AG04450 (cell line): Measurements from ENCODE around the gene ADARB2. TPM values are rescaled to one million over a fixed set of nuclear protein-coding genes. Genes with fewer than 3 reads are reported as not detected.

ENCODE experiments used
- CTCF ChIA-PET: fragments of 300-600, 350-600 bp; formaldehyde crosslinking; extraction: SDS; loops from one replicate; lab custom pipeline; 2022; ENCODE audit warnings: antibody characterized with exemption, inconsistent platforms; lab: Charles Lee
- POLR2A ChIA-PET: fragments of 350-600 bp; formaldehyde crosslinking; extraction: SDS; loops from one replicate; lab custom pipeline; 2021; ENCODE audit warnings: antibody characterized with exemption, inconsistent platforms; lab: Yijun Ruan, JAX
- DNase-seq: peaks from one replicate; pipeline ENCODE4 v3.0.0-alpha.2; 2011; ENCODE audit warnings: low read depth, low spot score
- H3K27ac ChIP-seq: one replicate; pipeline ENCODE4 v1.5.1; 2012; ENCODE audit warnings: low read depth, low read length, control low read depth
- H3K27me3 ChIP-seq: one replicate; pipeline ENCODE4 v1.6.0; 2012; ENCODE audit warnings: low read length; ENCODE audit not compliant: control insufficient read depth, insufficient read depth
- H3K4me3 ChIP-seq: 2 replicates; pipeline ENCODE4 v1.5.1; 2011; ENCODE audit warnings: mild to moderate bottlenecking, low read depth, low read length, control low read depth
- H3K9me3 ChIP-seq: 2 replicates; pipeline ENCODE4 v1.5.1; 2012; ENCODE audit warnings: low read length; ENCODE audit not compliant: control insufficient read depth, insufficient read depth
- polyA plus RNA-seq: library from polyadenylated mRNA; depleted of rRNA; stranded (reverse); fragments of >200 nt; gene quantifications from 2 replicates; pipeline ENCODE4 v1.2.3, GENCODE V29; 2011
- TF ChIP-seq, protein P1 (sequence below): IDR thresholded peaks from 2 replicates; pipeline ENCODE4 v1.5.1; 2011; ENCODE audit warnings: low read depth, low read length, control low read depth, inconsistent platforms

ADARB2 gene
- polyA plus RNA-seq, 1 experiment, result not detected

DNA sequence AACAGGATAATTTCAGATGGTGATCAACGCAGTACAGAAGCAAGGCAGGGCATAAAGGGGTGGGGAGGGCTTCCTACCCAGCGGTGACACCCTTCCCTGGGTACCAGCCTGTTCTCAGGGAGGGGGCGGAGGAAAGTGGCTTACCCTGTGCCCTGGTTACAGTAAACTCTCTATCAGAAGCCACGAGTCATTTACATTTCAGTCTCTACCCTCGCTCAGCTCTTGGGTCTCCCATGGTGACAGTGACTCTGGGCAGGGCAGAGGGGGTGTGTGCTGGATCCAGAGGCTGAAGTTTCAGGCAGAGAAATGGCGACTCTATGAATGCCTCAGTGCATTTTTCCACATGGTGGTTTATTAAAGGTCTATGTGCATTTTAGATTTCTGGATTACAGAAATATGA is 107.0 kb downstream of the ADARB2 start:
- ChIA-PET POLR2A (no interaction called here), CTCF (no interaction called here)
- TF ChIP-seq, protein P1, sequence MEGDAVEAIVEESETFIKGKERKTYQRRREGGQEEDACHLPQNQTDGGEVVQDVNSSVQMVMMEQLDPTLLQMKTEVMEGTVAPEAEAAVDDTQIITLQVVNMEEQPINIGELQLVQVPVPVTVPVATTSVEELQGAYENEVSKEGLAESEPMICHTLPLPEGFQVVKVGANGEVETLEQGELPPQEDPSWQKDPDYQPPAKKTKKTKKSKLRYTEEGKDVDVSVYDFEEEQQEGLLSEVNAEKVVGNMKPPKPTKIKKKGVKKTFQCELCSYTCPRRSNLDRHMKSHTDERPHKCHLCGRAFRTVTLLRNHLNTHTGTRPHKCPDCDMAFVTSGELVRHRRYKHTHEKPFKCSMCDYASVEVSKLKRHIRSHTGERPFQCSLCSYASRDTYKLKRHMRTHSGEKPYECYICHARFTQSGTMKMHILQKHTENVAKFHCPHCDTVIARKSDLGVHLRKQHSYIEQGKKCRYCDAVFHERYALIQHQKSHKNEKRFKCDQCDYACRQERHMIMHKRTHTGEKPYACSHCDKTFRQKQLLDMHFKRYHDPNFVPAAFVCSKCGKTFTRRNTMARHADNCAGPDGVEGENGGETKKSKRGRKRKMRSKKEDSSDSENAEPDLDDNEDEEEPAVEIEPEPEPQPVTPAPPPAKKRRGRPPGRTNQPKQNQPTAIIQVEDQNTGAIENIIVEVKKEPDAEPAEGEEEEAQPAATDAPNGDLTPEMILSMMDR, result no peak
- DNase-seq, result no peak
- Histone ChIP-seq H3K9me3 (peaks cover 80% of the 10 kb centered on the region), H3K4me3 (no peak overlapping the region), H3K27ac (no peak overlapping the region), H3K27me3 (no peaks in the 10 kb centered on the region)

DNA sequence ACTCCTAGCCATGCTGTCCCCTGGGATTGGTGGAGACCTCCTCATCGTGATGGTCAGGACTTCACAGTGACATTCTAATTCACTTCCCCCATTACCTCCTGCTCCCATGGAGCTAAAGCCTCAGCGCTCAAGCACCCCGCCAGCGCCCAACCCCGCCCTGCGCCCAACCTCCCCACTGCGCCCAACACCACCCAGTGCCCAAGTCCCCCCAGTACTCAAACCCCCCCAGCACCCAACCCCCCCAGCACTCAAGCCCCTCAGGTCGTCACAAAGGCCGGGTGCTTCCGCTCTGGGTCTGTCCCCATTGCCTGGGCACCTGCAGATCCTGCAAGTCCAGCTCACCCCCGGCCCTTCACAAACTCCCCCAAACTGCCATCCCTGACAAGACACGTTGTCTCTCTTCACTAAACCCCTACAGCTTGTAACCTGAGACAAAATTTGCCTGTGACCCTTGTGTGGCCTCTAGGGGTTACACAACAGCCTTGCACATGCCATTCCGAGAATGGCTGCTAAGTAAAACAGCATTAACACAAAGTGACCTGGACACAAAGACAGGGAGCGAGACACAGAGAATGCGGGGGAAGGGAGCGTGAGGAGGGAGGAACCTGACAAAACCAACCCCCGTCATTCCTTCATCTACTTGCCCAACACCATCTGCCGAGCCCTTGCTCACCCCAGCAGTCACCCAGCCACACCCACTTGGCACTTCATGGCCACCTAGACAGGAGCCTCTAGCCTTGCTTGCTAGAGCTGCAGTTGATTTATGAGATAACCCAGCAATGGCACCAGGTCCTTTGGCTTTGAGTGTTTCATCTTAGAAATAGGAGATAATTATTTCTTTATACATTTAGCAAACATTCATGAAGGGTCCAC is 107.8 kb downstream of the ADARB2 start:
- ChIA-PET CTCF (no interaction called here), POLR2A (no interaction called here)
- no peaks in the 10 kb centered on the region for H3K27me3 ChIP-seq
- no peak overlapping the region for H3K4me3 ChIP-seq
- H3K9me3 ChIP-seq, result peaks cover 84% of the 10 kb centered on the region
- TF ChIP-seq, protein P1, result no peak
- no peak for DNase-seq
- no peak overlapping the region for H3K27ac ChIP-seq

DNA sequence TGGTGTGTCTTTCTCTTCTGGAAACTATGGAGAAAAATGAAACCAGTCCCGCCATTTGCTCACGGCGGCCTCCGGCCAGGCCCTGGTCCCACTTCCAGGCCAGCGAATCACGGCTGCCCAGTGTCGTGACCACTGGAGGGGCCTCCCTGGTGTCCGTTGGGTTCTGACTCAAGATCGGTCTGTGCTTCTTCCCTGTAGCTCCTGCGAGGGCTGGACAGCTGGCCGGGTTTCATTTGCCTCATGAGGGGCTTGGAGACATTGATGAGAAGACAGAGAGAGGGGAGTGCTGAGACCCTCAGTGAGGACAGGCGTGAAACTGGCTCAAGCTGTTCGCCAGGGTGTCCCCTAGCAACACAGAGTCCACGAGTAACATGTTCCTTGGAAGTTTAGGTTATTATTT is 108.6 kb downstream of the ADARB2 start:
- CTCF ChIA-PET, result no interaction called here
- TF ChIP-seq, protein P1, result no peak
- peaks cover 84% of the 10 kb centered on the region for H3K9me3 ChIP-seq

DNA sequence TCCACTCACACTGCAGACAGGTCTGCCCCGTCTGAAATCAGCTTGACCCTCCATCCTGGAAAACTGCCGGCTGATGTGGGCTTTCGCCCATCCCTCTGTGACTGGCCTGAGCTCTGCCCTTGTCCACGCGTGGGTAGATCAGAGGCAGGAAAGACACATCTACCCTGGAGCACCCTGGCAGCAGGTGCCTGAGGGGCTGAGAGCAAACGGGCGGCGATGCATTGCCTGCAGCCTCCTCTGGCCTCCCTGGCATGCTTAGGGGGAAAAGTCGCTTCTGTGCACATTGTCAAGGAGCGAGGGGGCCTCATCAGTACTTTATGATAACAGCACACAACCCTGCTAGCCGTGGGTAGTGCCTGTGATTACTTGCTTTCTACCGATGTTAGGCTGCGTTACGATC is 109.4 kb downstream of the ADARB2 start:
- Histone ChIP-seq H3K27me3 (no peaks in the 10 kb centered on the region), H3K9me3 (peaks cover 86% of the 10 kb centered on the region), H3K4me3 (no peak overlapping the region), H3K27ac (no peak overlapping the region)
- TF ChIP-seq, protein P1, result no peak
- POLR2A ChIA-PET, result no interaction called here
- CTCF ChIA-PET, result no interaction called here
- DNase-seq, result no peak

More for the DNA sequence above, 108.6 kb downstream of the ADARB2 start:
- no peak overlapping the region for H3K27ac ChIP-seq
- no peak overlapping the region for H3K4me3 ChIP-seq
- DNase-seq, result no peak
- no peaks in the 10 kb centered on the region for H3K27me3 ChIP-seq
- POLR2A ChIA-PET, result no interaction called here

DNA sequence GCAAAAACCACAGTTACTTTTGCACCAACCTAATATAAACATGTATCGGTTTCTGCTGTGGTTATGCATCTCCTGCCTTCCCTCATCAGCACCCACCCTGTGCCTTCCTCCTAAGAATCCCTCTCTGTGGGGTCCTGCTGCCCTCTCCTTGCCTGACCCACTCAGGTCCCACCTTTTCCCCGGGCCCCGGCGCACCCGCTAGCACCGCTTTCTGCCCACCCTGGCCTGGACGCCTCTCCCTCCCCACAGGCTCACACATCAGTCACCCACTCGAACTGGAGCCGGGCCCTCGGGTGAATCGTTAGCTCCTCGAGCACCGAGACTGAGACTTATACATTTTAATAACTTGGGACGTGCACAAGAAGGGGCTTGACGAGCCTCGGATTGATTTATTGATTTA is 110.5 kb downstream of the ADARB2 start:
- POLR2A ChIA-PET, result no interaction called here

More for the DNA sequence above, 110.5 kb downstream of the ADARB2 start:
- no peak overlapping the region for H3K27ac ChIP-seq
- H3K27me3 ChIP-seq, result no peaks in the 10 kb centered on the region
- CTCF ChIA-PET, result no interaction called here
- peaks cover 82% of the 10 kb centered on the region for H3K9me3 ChIP-seq
- H3K4me3 ChIP-seq, result no peak overlapping the region
- no peak for DNase-seq
- TF ChIP-seq, protein P1, result no peak
